Adrenal gland (tissue), 12 donors: ENCODE data around the gene FRMD3. TPM values are rescaled to one million over a fixed set of nuclear protein-coding genes. Genes with fewer than 3 reads are reported as not detected.

ENCODE experiments used
- DNase-seq, 7 donors: peaks; one replicate each; pipeline ENCODE4 v3.0.0-alpha.2; 2019 to 2020
- H3K27ac ChIP-seq, 5 donors: fragments of 200-600 bp; sonication (generic) in 4 of 5; 1 replicate in 3 of 5; 2 replicates in 2 of 5; pipeline versions ENCODE4 v1.5.1 to v1.8.0; 2016 to 2020; ENCODE audit warnings: mild to moderate bottlenecking in 1 of 5
- H3K27me3 ChIP-seq: fragments of 200-600 bp; 2 replicates; pipeline ENCODE4 v1.8.0; 2021
- H3K36me3 ChIP-seq, 2 donors: fragments of 200-600 bp; replicated peaks in 1 of 2; 1 replicate in 1 of 2; 2 replicates in 1 of 2; pipeline versions ENCODE4 v1.5.1 to v1.8.0; 2018 to 2022
- H3K4me1 ChIP-seq, 2 donors: fragments of 200-600 bp; replicated peaks in 1 of 2; 1 replicate in 1 of 2; 2 replicates in 1 of 2; pipeline versions ENCODE4 v1.5.1 to v1.8.0; 2018 to 2021
- H3K4me3 ChIP-seq, 4 donors: fragments of 200-600 bp; sonication (generic) in 3 of 4; one replicate each; pipeline ENCODE4 v1.5.1; 2016 to 2018
- H3K9me3 ChIP-seq, 3 donors: fragments of 200-600 bp; sonication (generic) in 1 of 3; replicated peaks in 1 of 3; 1 replicate in 2 of 3; 2 replicates in 1 of 3; pipeline versions ENCODE4 v1.5.1 to v1.8.0; 2016 to 2021
- POLR2A ChIP-seq, 2 donors: fragments of 450-650 bp; IDR thresholded peaks; one replicate each; pipeline ENCODE4 v1.6.1; 2017; ENCODE audit warnings: antibody characterized with exemption in 2 of 2, mild to moderate bottlenecking in 2 of 2, moderate library complexity in 1 of 2
- WGBS, 4 donors: extraction: QIAGEN DNeasy Blood & Tissue Kit in 2 of 4; methylation state at CpG; one replicate each; pipeline versions ENCODE4 v1.1.5 to v1.1.7; 2013 to 2017; 5-methylcytosine and 5-hydroxymethylcytosine counted together
- intact Hi-C, 2 donors: fragments of 100-400 bp; cut with DNase I; formaldehyde crosslinking; loops; one replicate each; pipeline versions ENCODE4 v1.14.1 to v1.15.0; 2022 to 2023
- polyA plus RNA-seq, 3 donors: library from polyadenylated mRNA; stranded (reverse); fragments of 200-250 nt in 2 of 3; fragments of 350-450 nt in 1 of 3; fragmentation: Illumina TruSeq in 1 of 3; extraction: RNeasy Lipid Tissue Mini Kit (QIAGEN cat#74804) in 1 of 3; gene quantifications; one replicate each; pipeline ENCODE4 v1.2.3, GENCODE V29; 2013 to 2014
- total RNA-seq, 9 donors: library from RNA; depleted of rRNA in 4 of 9; stranded (reverse); fragments of >200 nt in 4 of 9; fragments of 120-200 nt in 1 of 9; fragmentation: NEBNext Ultra II Directional in 1 of 9; extraction: Animal tissue kit (Norgen Biotek cat#: 25700) in 1 of 9; gene quantifications; one replicate each; pipeline versions ENCODE4 v1.1.0 to v1.2.4, GENCODE V29; 2013 to 2023
- TF ChIP-seq, protein P1 (sequence below), 6 experiments: fragments of 450-650 bp in 4 of 6; fragments of 200-600 bp in 2 of 6; sonication (generic) in 1 of 6; IDR thresholded peaks; 1 replicate in 5 of 6; 2 replicates in 1 of 6; pipeline versions ENCODE4 v1.5.1 to v1.8.0; 2016 to 2021; ENCODE audit warnings: antibody characterized with exemption in 6 of 6, mild to moderate bottlenecking in 2 of 6, moderate library complexity in 1 of 6
- donor health status: healthy with polysubstance abuse.
- donor health status: Bipolar disorder and iron deficiency.
- donor health status: DM: yes; HTN: yes; CAD: no.
- donor health status: DM: no; HTN: no; CAD: no.
- donor health status: DM: no; HTN: no; CAD: no.
- donor health status: DM: yes; HTN: yes; CAD: no.

The FRMD3 gene
- total and polyA plus RNA-seq, 12 donors, result 1.8 to 32.9 (median 13.6) TPM

DNA sequence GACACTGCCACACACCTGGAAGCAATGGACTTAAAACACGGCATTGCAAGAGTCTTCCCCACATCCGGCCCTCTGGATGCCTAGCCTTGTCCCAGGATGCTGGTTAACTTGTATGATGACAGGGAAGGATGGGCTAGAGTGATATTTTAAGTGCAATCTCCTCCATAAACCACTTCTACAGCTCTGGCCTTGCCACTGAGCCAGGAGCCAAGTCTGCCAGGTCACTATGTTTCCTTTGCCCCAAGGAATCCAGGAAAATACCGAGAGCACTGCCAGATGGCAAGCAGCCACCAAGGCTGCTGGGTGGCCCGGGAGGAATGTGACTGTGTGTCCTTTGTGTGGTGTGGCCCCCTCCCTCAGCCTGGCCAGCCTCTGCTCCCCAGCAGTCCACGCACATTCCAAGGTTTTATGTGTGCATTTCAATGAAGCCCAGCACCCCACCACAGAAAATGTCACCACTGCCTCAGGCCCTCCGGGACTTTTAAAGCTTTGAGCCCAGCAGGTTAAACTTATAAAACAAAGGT is 106.0 kb downstream of the FRMD3 start:
- Histone ChIP-seq H3K36me3 (no peaks in the 10 kb centered on the region), H3K4me3 (no peak overlapping the region), H3K27me3 (no peaks in the 10 kb centered on the region), H3K27ac (peak overlapping the region; percentile 70 to 94 (median 78)), H3K9me3 (no peaks in the 10 kb centered on the region), H3K4me1 (peaks cover 27 to 46% of the 10 kb centered on the region in 2 donors)
- TF ChIP-seq, protein P1, sequence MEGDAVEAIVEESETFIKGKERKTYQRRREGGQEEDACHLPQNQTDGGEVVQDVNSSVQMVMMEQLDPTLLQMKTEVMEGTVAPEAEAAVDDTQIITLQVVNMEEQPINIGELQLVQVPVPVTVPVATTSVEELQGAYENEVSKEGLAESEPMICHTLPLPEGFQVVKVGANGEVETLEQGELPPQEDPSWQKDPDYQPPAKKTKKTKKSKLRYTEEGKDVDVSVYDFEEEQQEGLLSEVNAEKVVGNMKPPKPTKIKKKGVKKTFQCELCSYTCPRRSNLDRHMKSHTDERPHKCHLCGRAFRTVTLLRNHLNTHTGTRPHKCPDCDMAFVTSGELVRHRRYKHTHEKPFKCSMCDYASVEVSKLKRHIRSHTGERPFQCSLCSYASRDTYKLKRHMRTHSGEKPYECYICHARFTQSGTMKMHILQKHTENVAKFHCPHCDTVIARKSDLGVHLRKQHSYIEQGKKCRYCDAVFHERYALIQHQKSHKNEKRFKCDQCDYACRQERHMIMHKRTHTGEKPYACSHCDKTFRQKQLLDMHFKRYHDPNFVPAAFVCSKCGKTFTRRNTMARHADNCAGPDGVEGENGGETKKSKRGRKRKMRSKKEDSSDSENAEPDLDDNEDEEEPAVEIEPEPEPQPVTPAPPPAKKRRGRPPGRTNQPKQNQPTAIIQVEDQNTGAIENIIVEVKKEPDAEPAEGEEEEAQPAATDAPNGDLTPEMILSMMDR (IDR thresholded peaks at IDR 0.05), result peak in 1 of 6 experiments; percentile 2
- TF ChIP-seq POLR2A (IDR thresholded peaks at IDR 0.05), result peak in 1 of 2 donors; percentile 22
- intact Hi-C loops, result loop anchor here in 1 of 2 donors (10.0 kb wide), 1 partner anchor 103 kb away; the partner anchor contains the start of gene FRMD3
- 10 to 29% (median 13%) methylated on average over 5 to 6 of the region's 6 CpGs for WGBS, 4 donors
- DNase-seq, result peak; percentile 89 to 98 (median 96)

DNA sequence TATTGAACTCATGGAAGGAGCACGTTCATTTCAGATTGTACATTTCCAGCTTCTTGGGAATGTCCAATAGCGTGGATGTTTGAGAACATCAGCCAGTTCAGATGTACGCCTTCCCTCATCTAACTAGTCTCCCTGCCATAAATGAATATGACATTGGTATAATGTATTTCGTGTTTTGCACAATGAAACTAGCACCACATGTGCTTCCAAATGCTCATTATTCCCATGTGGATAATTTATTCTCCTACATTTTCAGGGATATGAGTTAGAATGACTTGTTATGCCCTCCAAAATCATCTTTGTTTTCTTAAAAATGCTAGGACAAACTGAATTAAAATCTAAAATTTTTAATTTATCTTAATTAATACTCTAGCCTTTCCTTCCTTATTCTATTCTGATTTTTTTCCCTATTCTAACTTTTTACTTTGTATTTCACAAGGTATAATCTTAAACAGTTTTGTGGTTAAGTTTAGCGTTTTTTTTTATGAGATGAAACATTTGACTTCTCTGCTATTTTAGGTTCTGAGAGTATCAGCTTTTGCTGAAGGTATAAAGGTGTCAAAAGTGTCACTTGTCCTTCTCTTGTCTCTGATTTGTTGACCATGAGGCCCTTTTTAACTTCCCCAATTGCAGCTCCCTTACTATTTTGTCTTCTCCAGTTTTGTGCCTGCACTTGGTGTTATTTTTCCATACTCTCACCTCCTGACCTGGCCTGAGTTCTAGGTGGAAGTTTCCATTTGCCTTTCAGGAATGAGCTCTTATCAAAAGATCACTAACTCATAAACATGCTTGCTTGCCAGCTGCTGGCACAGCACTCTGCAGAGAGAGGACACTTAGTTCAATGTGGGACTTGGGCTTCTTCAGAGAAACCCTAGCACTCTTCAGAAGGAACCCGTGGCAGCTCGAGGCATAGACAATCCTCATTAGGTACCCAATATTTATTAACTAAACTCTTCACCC is 106.8 kb downstream of the FRMD3 start:
- peak overlapping the region; percentile 70 to 94 (median 78) for H3K27ac ChIP-seq
- H3K9me3 ChIP-seq, result no peaks in the 10 kb centered on the region
- H3K4me1 ChIP-seq, result peaks cover 27 to 53% of the 10 kb centered on the region in 2 donors
- peak; percentile 66 to 94 (median 87) for DNase-seq
- TF ChIP-seq POLR2A (IDR thresholded peaks at IDR 0.05), result peak in 1 of 2 donors; percentile 18
- TF ChIP-seq, protein P1 (IDR thresholded peaks at IDR 0.05), result no peak
- no peaks in the 10 kb centered on the region for H3K36me3 ChIP-seq
- no peaks in the 10 kb centered on the region for H3K27me3 ChIP-seq
- H3K4me3 ChIP-seq, result no peak overlapping the region
- intact Hi-C loops, result loop anchor here in 1 of 2 donors (10.0 kb wide), 1 partner anchor 103 kb away; the partner anchor contains the start of gene FRMD3
- 53 to 61% (median 57%) methylated on average over 7 of the region's 7 CpGs for WGBS, 4 donors

DNA sequence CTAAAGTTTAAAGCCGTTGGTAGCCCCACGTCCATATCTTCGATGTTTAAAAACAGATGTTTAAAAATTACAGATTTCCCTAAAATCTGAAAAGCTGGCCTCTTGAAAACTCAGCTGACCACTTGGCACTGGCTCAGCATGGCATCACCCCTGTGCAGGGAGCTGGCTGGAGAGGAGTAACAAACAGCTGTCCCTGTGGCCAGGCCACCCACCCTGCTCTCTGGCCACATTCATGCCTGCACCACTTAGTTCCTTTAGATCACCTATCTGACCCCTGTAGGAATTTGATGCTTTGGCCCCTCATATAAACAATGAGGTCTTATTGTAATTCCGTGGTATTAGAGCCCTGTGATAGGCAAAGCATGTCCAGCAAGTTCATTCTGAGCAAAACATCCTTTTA is 107.5 kb downstream of the FRMD3 start:
- Histone ChIP-seq H3K36me3 (no peaks in the 10 kb centered on the region), H3K27ac (peak overlapping the region in 3 of 5 donors; percentile 58 to 78 (median 75)), H3K27me3 (no peaks in the 10 kb centered on the region), H3K4me1 (peaks cover 27 to 54% of the 10 kb centered on the region in 2 donors), H3K4me3 (no peak overlapping the region), H3K9me3 (no peaks in the 10 kb centered on the region)
- WGBS, 4 donors, result 76 to 89% (median 85%) methylated on average over 4 of the region's 4 CpGs
- DNase-seq, result peak in 6 of 7 donors; percentile 34 to 63 (median 56)
- TF ChIP-seq POLR2A (IDR thresholded peaks at IDR 0.05), result no peak
- TF ChIP-seq, protein P1 (IDR thresholded peaks at IDR 0.05), result no peak
- intact Hi-C loops, result loop anchor here in 1 of 2 donors (10.0 kb wide), 1 partner anchor 104 kb away; the partner anchor contains the start of gene FRMD3

DNA sequence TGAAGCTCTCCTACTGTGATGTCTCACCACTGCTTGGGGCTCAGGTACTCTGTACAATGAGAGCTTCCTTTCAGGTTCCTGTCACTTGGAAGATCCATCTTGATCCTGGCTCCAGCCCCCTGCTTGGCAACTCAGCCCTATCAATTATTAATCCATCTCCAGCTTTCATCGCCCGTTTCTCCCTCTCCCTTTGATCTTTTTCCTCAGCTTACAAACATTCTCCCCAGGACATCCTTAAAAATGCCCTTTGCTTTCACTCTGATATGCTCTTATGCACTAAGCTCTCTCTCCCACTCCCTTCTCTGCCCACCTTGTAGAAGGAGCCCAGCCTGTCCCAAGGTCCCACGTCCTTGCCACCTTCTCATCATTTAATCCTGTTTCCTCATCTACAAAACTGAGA is 109.0 kb downstream of the FRMD3 start:
- TF ChIP-seq, protein P1 (IDR thresholded peaks at IDR 0.05), result no peak
- TF ChIP-seq POLR2A (IDR thresholded peaks at IDR 0.05), result no peak
- no peak for DNase-seq
- Histone ChIP-seq H3K36me3 (no peaks in the 10 kb centered on the region), H3K4me3 (no peak overlapping the region), H3K4me1 (peaks cover 27 to 53% of the 10 kb centered on the region in 2 donors), H3K9me3 (no peaks in the 10 kb centered on the region), H3K27me3 (no peaks in the 10 kb centered on the region), H3K27ac (no peak overlapping the region)
- intact Hi-C loops, result no loop called here
- 65 to 92% (median 82%) methylated on average over 3 of the region's 3 CpGs for WGBS, 4 donors
